HEK293 (cell line): Measurements from ENCODE around the gene KLHL22.

ENCODE experiments used
- CTCF ChIA-PET: fragments of 350-600 bp; formaldehyde crosslinking; extraction: SDS; loops from one replicate; lab custom pipeline; 2021; ENCODE audit warnings: antibody characterized with exemption; lab: Yijun Ruan, JAX
- POLR2A ChIA-PET: fragments of 300-600 bp; formaldehyde crosslinking; extraction: SDS; loops from one replicate; lab custom pipeline; 2020; ENCODE audit warnings: antibody characterized with exemption, inconsistent platforms; lab: Yijun Ruan, JAX
- H3K27ac ChIP-seq: fragments of 200-500 bp; sonication (Bioruptor generic); 2 replicates; pipeline ENCODE4 v1.5.1; 2014; ENCODE audit warnings: low read depth, low read length, control low read depth, inconsistent platforms; ENCODE audit errors: extremely low read depth
- H3K36me3 ChIP-seq, 2 experiments: fragments of 200-500 bp in 1 of 2; sonication (Bioruptor generic) in 1 of 2; 1 replicate in 1 of 2; 2 replicates in 1 of 2; pipeline ENCODE4 v1.5.1; 2014 to 2017; ENCODE audit warnings: inconsistent platforms in 2 of 2, low read length in 2 of 2; ENCODE audit not compliant: control insufficient read depth in 2 of 2, insufficient read depth in 1 of 2
- H3K4me1 ChIP-seq: fragments of 200-500 bp; sonication (Bioruptor generic); 2 replicates; pipeline ENCODE4 v1.5.1; 2014; ENCODE audit warnings: mild to moderate bottlenecking, low read length, inconsistent platforms; ENCODE audit not compliant: control insufficient read depth, insufficient read depth
- H3K4me3 ChIP-seq: 2 replicates; pipeline ENCODE4 v1.5.1; 2011; ENCODE audit warnings: low read depth, mild to moderate bottlenecking, control low read depth, low read length, moderate library complexity
- H3K9me3 ChIP-seq: fragments of 200-500 bp; sonication (Bioruptor generic); 2 replicates; pipeline ENCODE4 v1.5.1; 2014; ENCODE audit warnings: low read depth, low read length, inconsistent platforms; ENCODE audit not compliant: control insufficient read depth, insufficient read depth
- KLF8 ChIP-seq: fragments of 450-650 bp; formaldehyde crosslinking; IDR thresholded peaks from 2 replicates; pipeline ENCODE4 v1.5.1; 2016; ENCODE audit warnings: missing biosample characterization, missing genetic modification characterization
- ZNF10 ChIP-seq: fragments of 450-650 bp; formaldehyde crosslinking; IDR thresholded peaks from 2 replicates; pipeline ENCODE4 v1.5.1; 2017; ENCODE audit warnings: missing biosample characterization, missing genetic modification characterization
- ZNF121 ChIP-seq: fragments of 450-650 bp; formaldehyde crosslinking; IDR thresholded peaks from 2 replicates; pipeline ENCODE4 v1.5.1; 2016; ENCODE audit warnings: missing biosample characterization, missing genetic modification characterization
- ZNF155 ChIP-seq: fragments of 450-650 bp; formaldehyde crosslinking; IDR thresholded peaks from 2 replicates; pipeline ENCODE4 v1.5.1; 2016; ENCODE audit warnings: missing biosample characterization, missing genetic modification characterization
- ZNF175 ChIP-seq: fragments of 450-650 bp; formaldehyde crosslinking; IDR thresholded peaks from 2 replicates; pipeline ENCODE4 v1.5.1; 2016; ENCODE audit warnings: missing biosample characterization, missing genetic modification characterization
- ZNF214 ChIP-seq: fragments of 450-650 bp; formaldehyde crosslinking; IDR thresholded peaks from 2 replicates; pipeline ENCODE4 v1.5.1; 2017; ENCODE audit warnings: missing biosample characterization, mild to moderate bottlenecking, missing genetic modification characterization, borderline replicate concordance
- ZNF223 ChIP-seq: fragments of 450-650 bp; formaldehyde crosslinking; IDR thresholded peaks from 2 replicates; pipeline ENCODE4 v1.5.1; 2016; ENCODE audit warnings: missing biosample characterization, missing genetic modification characterization
- ZNF335 ChIP-seq: fragments of 450-650 bp; formaldehyde crosslinking; conservative IDR thresholded peaks from 2 replicates; pipeline ENCODE4 v1.5.1; 2016; ENCODE audit warnings: missing biosample characterization, missing genetic modification characterization
- ZNF571 ChIP-seq: fragments of 450-650 bp; formaldehyde crosslinking; IDR thresholded peaks from 2 replicates; pipeline ENCODE4 v1.5.0; 2017; ENCODE audit warnings: missing biosample characterization, missing genetic modification characterization
- ZNF596 ChIP-seq: fragments of 450-650 bp; IDR thresholded peaks from 2 replicates; pipeline ENCODE4 v1.5.0; 2018; ENCODE audit warnings: missing biosample characterization, mild to moderate bottlenecking, missing genetic modification characterization, moderate library complexity
- ZNF600 ChIP-seq: fragments of 450-650 bp; formaldehyde crosslinking; IDR thresholded peaks from 2 replicates; pipeline ENCODE4 v1.5.1; 2016; ENCODE audit warnings: missing biosample characterization, missing genetic modification characterization
- ZNF621 ChIP-seq: fragments of 450-650 bp; formaldehyde crosslinking; IDR thresholded peaks from 2 replicates; pipeline ENCODE4 v1.5.1; 2017; ENCODE audit warnings: missing biosample characterization, missing genetic modification characterization
- ZNF623 ChIP-seq: fragments of 450-650 bp; formaldehyde crosslinking; IDR thresholded peaks from 2 replicates; pipeline ENCODE4 v1.5.1; 2016; ENCODE audit warnings: missing biosample characterization, missing genetic modification characterization
- TF ChIP-seq, protein P1 (sequence below): fragments of 450-650 bp; formaldehyde crosslinking; IDR thresholded peaks from 2 replicates; pipeline ENCODE4 v1.5.1; 2016; ENCODE audit warnings: missing biosample characterization, missing genetic modification characterization
- TF ChIP-seq, protein P2 (sequence below): fragments of 450-650 bp; formaldehyde crosslinking; IDR thresholded peaks from 2 replicates; pipeline ENCODE4 v1.5.1; 2016; ENCODE audit warnings: missing biosample characterization, missing genetic modification characterization
- TF ChIP-seq, protein P3 (sequence below): fragments of 450-650 bp; formaldehyde crosslinking; optimal IDR thresholded peaks from 2 replicates; pipeline ENCODE3; 2016; ENCODE audit warnings: missing biosample characterization, mild to moderate bottlenecking, missing genetic modification characterization
- TF ChIP-seq, protein P4 (sequence below): fragments of 450-650 bp; formaldehyde crosslinking; IDR thresholded peaks from 2 replicates; pipeline ENCODE4 v1.5.0; 2017; ENCODE audit warnings: missing biosample characterization, missing genetic modification characterization, borderline replicate concordance

Gene KLHL22

DNA sequence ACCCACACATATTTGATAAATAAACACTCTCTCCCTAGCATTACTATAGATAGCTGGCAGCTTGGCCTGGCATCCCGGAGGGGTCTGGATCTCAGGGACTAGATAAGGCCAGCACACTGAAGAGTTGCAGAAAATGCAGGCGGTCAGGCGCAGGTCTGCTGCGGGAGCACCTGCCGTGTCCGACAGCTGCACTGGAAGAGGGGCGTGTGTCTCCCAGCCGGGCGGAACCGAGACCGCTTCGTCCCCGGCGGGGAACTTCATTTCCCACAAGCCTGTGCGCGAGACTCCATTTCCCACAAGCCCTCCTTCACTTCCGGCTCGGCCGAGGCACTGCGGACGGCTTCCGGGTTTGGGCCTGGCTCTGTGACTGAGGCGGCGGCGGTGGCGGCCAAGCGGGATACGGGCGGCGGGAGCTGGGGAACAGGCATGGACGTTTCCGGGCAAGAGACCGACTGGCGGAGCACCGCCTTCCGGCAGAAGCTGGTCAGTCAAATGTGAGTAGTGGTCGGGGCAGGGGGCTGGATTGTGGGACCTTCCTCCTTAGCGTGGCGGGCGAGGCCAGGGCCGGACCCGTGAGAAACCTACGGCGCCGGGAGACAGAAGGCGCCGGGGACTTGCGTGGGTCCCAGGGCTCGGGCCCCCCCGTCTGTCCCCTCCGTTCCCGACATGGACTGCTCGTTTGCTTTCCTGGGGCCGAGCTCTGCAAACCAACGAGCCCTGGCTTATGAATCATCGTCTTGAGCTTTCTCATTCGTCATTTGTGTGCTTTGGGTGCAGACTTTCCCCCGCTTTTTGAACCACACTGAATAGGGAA, 11.9 kb upstream of the KLHL22 start, which contains the start of gene MED15 (continued):
- TF ChIP-seq ZNF596 (tag by site-specific recombination) (no peak), ZNF121 (tag by site-specific recombination) (peak; percentile 51)
- TF ChIP-seq, protein P1, sequence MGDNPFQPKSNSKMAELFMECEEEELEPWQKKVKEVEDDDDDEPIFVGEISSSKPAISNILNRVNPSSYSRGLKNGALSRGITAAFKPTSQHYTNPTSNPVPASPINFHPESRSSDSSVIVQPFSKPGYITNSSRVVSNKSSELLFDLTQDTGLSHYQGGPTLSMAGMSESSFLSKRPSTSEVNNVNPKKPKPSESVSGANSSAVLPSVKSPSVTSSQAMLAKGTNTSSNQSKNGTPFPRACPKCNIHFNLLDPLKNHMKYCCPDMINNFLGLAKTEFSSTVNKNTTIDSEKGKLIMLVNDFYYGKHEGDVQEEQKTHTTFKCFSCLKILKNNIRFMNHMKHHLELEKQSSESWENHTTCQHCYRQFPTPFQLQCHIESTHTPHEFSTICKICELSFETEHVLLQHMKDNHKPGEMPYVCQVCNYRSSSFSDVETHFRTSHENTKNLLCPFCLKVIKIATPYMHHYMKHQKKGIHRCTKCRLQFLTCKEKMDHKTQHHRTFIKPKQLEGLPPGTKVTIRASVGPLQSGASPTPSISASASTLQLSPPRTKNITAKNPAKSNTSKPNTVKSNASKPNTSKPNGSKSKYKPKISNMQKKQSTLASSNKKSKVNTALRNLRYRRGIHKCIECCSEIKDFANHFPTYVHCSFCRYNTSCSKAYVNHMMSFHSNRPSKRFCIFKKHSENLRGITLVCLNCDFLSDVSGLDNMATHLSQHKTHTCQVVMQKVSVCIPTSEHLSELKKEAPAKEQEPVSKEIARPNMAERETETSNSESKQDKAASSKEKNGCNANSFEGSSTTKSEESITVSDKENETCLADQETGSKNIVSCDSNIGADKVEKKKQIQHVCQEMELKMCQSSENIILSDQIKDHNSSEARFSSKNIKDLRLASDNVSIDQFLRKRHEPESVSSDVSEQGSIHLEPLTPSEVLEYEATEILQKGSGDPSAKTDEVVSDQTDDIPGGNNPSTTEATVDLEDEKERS (tag by site-specific recombination): 0 out of 2 replicates have a peak, but pooled peaks have one; percentile 19

DNA sequence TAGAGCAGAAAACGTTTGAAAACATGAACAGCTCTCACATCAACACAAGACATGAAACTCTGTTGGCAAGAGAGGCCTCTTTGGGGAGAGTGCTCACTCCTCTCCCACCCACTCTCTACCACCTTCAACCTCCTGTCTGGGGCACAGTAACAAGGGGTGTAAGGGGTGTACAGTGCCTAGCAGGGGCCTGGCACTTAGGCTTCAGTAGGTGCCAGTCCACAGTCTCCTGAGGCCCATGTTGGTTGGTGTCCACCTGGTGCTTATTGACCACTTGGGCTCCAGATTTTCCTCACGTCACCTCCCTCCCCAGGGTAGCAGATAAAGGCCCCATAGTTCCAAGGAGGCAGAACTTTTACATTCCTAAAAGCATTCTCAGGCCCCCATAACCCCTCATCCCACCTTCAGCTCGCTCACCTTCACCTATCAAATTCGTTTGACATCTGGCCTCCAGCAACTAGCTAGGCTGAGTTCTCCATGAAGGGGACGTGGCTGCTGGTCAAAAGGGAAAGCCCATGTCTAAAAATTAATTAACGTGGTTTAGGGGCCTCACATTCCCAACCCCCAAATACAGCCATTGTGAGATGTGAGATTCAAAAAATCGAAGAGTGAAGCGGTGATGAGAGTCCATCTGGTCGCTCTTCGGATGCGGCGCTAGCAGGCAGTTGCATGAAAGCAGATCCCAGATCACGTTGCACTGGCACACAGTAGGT, 11.1 kb upstream of the KLHL22 start:
- Histone ChIP-seq H3K9me3 (no peaks in the 10 kb centered on the region), H3K27ac (no peak overlapping the region), H3K4me3 (peak overlapping the region; percentile 95), H3K36me3 (peaks cover 0 to 6% of the 10 kb centered on the region in 2 experiments; a peak in 1 of 3 replicates), H3K4me1 (peaks cover 9% of the 10 kb centered on the region)
- TF ChIP-seq KLF8 (no peak), ZNF223 (tag by site-specific recombination) (no peak), ZNF175 (no peak), ZNF10 (no peak), ZNF155 (tag by site-specific recombination) (no peak), ZNF214 (no peak), ZNF600 (tag by site-specific recombination) (no peak), ZNF571 (tag by site-specific recombination) (no peak), ZNF623 (tag by site-specific recombination) (no peak), ZNF621 (tag by site-specific recombination) (no peak), ZNF335 (tag by site-specific recombination) (no peak)
- TF ChIP-seq, protein P2, sequence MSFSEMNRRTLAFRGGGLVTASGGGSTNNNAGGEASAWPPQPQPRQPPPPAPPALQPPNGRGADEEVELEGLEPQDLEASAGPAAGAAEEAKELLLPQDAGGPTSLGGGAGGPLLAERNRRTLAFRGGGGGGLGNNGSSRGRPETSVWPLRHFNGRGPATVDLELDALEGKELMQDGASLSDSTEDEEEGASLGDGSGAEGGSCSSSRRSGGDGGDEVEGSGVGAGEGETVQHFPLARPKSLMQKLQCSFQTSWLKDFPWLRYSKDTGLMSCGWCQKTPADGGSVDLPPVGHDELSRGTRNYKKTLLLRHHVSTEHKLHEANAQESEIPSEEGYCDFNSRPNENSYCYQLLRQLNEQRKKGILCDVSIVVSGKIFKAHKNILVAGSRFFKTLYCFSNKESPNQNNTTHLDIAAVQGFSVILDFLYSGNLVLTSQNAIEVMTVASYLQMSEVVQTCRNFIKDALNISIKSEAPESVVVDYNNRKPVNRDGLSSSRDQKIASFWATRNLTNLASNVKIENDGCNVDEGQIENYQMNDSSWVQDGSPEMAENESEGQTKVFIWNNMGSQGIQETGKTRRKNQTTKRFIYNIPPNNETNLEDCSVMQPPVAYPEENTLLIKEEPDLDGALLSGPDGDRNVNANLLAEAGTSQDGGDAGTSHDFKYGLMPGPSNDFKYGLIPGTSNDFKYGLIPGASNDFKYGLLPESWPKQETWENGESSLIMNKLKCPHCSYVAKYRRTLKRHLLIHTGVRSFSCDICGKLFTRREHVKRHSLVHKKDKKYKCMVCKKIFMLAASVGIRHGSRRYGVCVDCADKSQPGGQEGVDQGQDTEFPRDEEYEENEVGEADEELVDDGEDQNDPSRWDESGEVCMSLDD (tag by site-specific recombination): no peak
- TF ChIP-seq, protein P3, sequence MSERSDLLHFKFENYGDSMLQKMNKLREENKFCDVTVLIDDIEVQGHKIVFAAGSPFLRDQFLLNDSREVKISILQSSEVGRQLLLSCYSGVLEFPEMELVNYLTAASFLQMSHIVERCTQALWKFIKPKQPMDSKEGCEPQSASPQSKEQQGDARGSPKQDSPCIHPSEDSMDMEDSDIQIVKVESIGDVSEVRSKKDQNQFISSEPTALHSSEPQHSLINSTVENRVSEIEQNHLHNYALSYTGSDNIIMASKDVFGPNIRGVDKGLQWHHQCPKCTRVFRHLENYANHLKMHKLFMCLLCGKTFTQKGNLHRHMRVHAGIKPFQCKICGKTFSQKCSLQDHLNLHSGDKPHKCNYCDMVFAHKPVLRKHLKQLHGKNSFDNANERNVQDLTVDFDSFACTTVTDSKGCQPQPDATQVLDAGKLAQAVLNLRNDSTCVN (tag by site-specific recombination): no peak
- TF ChIP-seq, protein P4, sequence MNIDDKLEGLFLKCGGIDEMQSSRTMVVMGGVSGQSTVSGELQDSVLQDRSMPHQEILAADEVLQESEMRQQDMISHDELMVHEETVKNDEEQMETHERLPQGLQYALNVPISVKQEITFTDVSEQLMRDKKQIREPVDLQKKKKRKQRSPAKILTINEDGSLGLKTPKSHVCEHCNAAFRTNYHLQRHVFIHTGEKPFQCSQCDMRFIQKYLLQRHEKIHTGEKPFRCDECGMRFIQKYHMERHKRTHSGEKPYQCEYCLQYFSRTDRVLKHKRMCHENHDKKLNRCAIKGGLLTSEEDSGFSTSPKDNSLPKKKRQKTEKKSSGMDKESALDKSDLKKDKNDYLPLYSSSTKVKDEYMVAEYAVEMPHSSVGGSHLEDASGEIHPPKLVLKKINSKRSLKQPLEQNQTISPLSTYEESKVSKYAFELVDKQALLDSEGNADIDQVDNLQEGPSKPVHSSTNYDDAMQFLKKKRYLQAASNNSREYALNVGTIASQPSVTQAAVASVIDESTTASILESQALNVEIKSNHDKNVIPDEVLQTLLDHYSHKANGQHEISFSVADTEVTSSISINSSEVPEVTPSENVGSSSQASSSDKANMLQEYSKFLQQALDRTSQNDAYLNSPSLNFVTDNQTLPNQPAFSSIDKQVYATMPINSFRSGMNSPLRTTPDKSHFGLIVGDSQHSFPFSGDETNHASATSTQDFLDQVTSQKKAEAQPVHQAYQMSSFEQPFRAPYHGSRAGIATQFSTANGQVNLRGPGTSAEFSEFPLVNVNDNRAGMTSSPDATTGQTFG (tag by site-specific recombination): no peak
- ChIA-PET CTCF (interaction anchor here (1.5 to 4.4 kb wide), 3 partner anchors 25 to 189 kb away, joined by 4 to 23 read pairs (median 6); no protein-coding TSS in a partner anchor), POLR2A (interaction anchor here (0.6 to 3.2 kb wide), 6 partner anchors 8 to 1376 kb away, joined by 4 to 35 read pairs (median 7); no protein-coding TSS in a partner anchor)
